ENCODE measurements around the gene NPR2.
A peak's percentile ranks its signal among the peaks of the same experiment; 100 is the strongest.

The NPR2 gene

DNA sequence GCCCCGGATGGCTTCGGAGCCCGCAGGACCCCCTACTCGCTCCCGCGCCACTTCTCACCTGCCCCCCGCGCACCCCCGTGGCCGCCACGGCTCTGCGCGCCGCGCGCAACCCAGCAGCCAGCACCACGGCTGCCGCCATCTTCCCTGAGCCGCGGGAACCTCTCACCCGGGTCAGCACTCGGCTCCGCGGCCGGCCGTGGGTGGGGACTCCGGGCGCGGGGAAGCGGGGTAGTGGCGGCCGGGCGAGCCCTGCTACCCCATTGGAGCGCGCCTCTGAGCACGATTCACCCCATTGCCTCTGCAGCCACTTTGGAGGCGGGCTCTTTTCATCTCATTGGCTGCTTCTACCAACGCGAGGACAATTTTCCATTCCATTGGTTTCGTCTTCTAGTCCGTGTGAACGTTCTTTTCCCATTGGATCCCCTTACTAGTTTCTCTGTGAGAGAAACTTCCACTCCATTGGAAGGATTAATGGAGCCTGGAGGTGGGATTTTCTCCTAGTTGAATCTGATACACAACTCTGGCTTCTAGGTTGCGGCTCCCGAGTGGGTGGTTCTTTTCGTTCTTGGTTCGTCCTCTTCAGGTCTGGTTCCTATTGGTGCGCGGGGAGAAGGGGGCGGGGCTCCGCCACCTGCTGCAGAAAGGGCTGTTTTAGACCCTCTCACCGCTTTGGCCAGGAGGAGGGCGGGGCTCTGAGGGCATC, 23.6 kb downstream of the NPR2 start, which contains the start of gene HINT2:
Gene HINT2, minus strand, starts transcription at position 202 of the 703 bp plus-strand sequence. Its CDS starts 63 bp downstream, at position 139.
- peak; percentile 92 for ATAC-seq
- TF ChIP-seq, protein P1, sequence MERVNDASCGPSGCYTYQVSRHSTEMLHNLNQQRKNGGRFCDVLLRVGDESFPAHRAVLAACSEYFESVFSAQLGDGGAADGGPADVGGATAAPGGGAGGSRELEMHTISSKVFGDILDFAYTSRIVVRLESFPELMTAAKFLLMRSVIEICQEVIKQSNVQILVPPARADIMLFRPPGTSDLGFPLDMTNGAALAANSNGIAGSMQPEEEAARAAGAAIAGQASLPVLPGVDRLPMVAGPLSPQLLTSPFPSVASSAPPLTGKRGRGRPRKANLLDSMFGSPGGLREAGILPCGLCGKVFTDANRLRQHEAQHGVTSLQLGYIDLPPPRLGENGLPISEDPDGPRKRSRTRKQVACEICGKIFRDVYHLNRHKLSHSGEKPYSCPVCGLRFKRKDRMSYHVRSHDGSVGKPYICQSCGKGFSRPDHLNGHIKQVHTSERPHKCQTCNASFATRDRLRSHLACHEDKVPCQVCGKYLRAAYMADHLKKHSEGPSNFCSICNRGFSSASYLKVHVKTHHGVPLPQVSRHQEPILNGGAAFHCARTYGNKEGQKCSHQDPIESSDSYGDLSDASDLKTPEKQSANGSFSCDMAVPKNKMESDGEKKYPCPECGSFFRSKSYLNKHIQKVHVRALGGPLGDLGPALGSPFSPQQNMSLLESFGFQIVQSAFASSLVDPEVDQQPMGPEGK (CRISPR knock-in tag; IDR thresholded peaks at IDR 0.05; ENCODE audit: borderline replicate concordance) = no peak
- TF ChIP-seq ESRRG (CRISPR knock-in tag; IDR thresholded peaks at IDR 0.05) = no peak
- TF ChIP-seq ZC3H10 (CRISPR knock-in tag; IDR thresholded peaks at IDR 0.05) = no peak
- TF ChIP-seq TCF4 (CRISPR knock-in tag; IDR thresholded peaks at IDR 0.05; ENCODE audit: borderline replicate concordance) = no peak
- no peak for TF ChIP-seq CSDC2 (CRISPR knock-in tag; IDR thresholded peaks at IDR 0.05)
- no peak for TF ChIP-seq OSR1 (CRISPR knock-in tag; IDR thresholded peaks at IDR 0.05)
- TF ChIP-seq TSHZ2 (CRISPR knock-in tag; IDR thresholded peaks at IDR 0.05) = no peak

DNA sequence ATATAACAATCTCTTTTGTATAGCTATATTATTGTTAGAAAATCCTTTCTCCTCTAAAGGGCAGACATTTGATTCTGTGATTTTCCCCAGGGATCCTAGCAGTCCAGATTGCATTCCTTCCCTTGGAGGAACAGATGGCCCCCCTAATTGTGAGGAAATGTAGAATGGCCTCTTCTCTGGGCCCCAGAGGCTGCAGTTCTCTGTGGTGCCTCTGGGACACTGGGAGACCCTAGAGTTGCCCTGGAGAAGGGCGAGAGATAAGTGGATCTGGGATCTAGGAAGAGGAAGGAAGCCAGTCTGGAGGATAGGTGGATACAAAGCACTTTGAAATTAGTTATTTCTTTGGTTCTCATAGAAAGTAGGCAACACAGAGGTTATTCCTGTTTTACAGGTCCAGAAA, 25.3 kb downstream of the NPR2 start:
- no peak for ATAC-seq
- no peak for TF ChIP-seq TOX (CRISPR knock-in tag; IDR thresholded peaks at IDR 0.05; ENCODE audit: borderline replicate concordance)

GRCh38 chr9:35818341-35818740, 26.9 kb downstream of the NPR2 start:
- ATAC-seq = no peak
- TF ChIP-seq PPARA (CRISPR knock-in tag; IDR thresholded peaks at IDR 0.05; ENCODE audit: borderline replicate concordance) (no peak), ARNTL (CRISPR knock-in tag; IDR thresholded peaks at IDR 0.05; ENCODE audit: borderline replicate concordance, low read depth) (no peak), ZNF8 (CRISPR knock-in tag; IDR thresholded peaks at IDR 0.05) (no peak), SNAI2 (CRISPR knock-in tag; IDR thresholded peaks at IDR 0.05) (no peak), OSR1 (CRISPR knock-in tag; IDR thresholded peaks at IDR 0.05) (no peak)
- TF ChIP-seq, protein P2, sequence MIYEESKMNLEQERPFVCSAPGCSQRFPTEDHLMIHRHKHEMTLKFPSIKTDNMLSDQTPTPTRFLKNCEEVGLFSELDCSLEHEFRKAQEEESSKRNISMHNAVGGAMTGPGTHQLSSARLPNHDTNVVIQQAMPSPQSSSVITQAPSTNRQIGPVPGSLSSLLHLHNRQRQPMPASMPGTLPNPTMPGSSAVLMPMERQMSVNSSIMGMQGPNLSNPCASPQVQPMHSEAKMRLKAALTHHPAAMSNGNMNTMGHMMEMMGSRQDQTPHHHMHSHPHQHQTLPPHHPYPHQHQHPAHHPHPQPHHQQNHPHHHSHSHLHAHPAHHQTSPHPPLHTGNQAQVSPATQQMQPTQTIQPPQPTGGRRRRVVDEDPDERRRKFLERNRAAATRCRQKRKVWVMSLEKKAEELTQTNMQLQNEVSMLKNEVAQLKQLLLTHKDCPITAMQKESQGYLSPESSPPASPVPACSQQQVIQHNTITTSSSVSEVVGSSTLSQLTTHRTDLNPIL (CRISPR knock-in tag; IDR thresholded peaks at IDR 0.05; ENCODE audit: low read depth) = no peak
- TF ChIP-seq, protein P3, sequence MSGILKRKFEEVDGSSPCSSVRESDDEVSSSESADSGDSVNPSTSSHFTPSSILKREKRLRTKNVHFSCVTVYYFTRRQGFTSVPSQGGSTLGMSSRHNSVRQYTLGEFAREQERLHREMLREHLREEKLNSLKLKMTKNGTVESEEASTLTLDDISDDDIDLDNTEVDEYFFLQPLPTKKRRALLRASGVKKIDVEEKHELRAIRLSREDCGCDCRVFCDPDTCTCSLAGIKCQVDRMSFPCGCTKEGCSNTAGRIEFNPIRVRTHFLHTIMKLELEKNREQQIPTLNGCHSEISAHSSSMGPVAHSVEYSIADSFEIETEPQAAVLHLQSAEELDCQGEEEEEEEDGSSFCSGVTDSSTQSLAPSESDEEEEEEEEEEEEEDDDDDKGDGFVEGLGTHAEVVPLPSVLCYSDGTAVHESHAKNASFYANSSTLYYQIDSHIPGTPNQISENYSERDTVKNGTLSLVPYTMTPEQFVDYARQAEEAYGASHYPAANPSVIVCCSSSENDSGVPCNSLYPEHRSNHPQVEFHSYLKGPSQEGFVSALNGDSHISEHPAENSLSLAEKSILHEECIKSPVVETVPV (CRISPR knock-in tag; IDR thresholded peaks at IDR 0.05) = no peak

DNA sequence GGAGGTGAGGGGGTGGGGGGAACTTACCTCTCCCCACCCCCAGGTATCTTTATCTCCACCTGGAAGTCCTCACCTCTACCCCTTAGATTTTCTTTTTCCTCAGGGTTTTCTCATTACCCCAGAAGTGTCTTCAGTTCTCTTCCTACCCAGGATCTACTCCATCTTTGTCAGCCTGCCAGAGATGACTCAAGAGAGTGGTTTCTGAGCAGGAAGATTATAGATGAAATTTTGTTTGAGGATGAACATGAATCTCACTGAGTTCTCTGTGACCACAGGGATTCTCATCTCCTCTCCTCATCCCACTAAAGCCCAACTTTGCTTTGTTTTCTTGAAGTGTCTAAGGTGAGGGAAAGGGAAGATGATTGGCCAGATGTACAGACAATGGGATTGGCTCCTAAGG, 28.7 kb downstream of the NPR2 start:
- ATAC-seq = no peak
- TF ChIP-seq GLIS3 (CRISPR knock-in tag; IDR thresholded peaks at IDR 0.05) = no peak
- TF ChIP-seq, protein P3 (CRISPR knock-in tag; IDR thresholded peaks at IDR 0.05) = no peak
- TF ChIP-seq, protein P2 (CRISPR knock-in tag; IDR thresholded peaks at IDR 0.05; ENCODE audit: low read depth) = no peak
- no peak for TF ChIP-seq CSDC2 (CRISPR knock-in tag; IDR thresholded peaks at IDR 0.05)
- TF ChIP-seq TSHZ2 (CRISPR knock-in tag; IDR thresholded peaks at IDR 0.05) = no peak
- no peak for TF ChIP-seq ZFP3 (CRISPR knock-in tag; IDR thresholded peaks at IDR 0.05)
- no peak for TF ChIP-seq ZNF70 (CRISPR knock-in tag; IDR thresholded peaks at IDR 0.05)
- no peak for TF ChIP-seq ZFP30 (CRISPR knock-in tag; IDR thresholded peaks at IDR 0.05)
- TF ChIP-seq OSR1 (CRISPR knock-in tag; IDR thresholded peaks at IDR 0.05) = no peak
- no peak for TF ChIP-seq ARNTL (CRISPR knock-in tag; IDR thresholded peaks at IDR 0.05; ENCODE audit: borderline replicate concordance, low read depth)
- TF ChIP-seq ZNF565 (CRISPR knock-in tag; conservative IDR thresholded peaks at IDR 0.05; ENCODE audit: low read depth) = no peak
- TF ChIP-seq RARB (CRISPR knock-in tag; IDR thresholded peaks at IDR 0.05) = no peak
- no peak for TF ChIP-seq PPARA (CRISPR knock-in tag; IDR thresholded peaks at IDR 0.05; ENCODE audit: borderline replicate concordance)
- no peak for TF ChIP-seq BACH2 (CRISPR knock-in tag; IDR thresholded peaks at IDR 0.05; ENCODE audit: borderline replicate concordance)
- no peak for TF ChIP-seq ISL1 (CRISPR knock-in tag; IDR thresholded peaks at IDR 0.05)
- no peak for TF ChIP-seq ZNF8 (CRISPR knock-in tag; IDR thresholded peaks at IDR 0.05)
- no peak for TF ChIP-seq SNAI2 (CRISPR knock-in tag; IDR thresholded peaks at IDR 0.05)
